SK-N-SH (cell line): ENCODE data around the gene ATP2B2. TPM values are rescaled to one million over a fixed set of nuclear protein-coding genes. Genes with fewer than 3 reads are reported as not detected.

Experiments
- CTCF ChIA-PET: fragments of 300-600, 350-600 bp; formaldehyde crosslinking; extraction: SDS; loops from one replicate; lab custom pipeline; 2021; lab: Yijun Ruan, JAX
- POLR2A ChIA-PET: fragments of 350-600 bp; sonication (Branson Sonifier 250); formaldehyde crosslinking; extraction: SDS; loops from one replicate; lab custom pipeline; 2020; ENCODE audit warnings: antibody characterized with exemption, inconsistent platforms; lab: Yijun Ruan, JAX
- DNase-seq: peaks from one replicate; pipeline ENCODE4 v3.0.0; 2012
- H2AFZ ChIP-seq: fragments of 200-600 bp; sonication (generic); 2 replicates; pipeline ENCODE4 v1.8.1; 2016; ENCODE audit warnings: antibody characterized with exemption, mild to moderate bottlenecking, low read depth
- H3F3A ChIP-seq: fragments of 200-600 bp; sonication (generic); replicated peaks from 2 replicates; pipeline ENCODE3; 2016; ENCODE audit warnings: antibody characterized with exemption, mild to moderate bottlenecking; ENCODE audit not compliant: insufficient read depth
- H3K27ac ChIP-seq, 2 experiments: fragments of 200-500 bp in 1 of 2; fragments of 200-600 bp in 1 of 2; sonication (Bioruptor generic) in 1 of 2; sonication (generic), shearing (Covaris generic) in 1 of 2; 2 replicates each; pipeline versions ENCODE4 v1.5.1 to v1.6.1; 2014 to 2016; ENCODE audit warnings: low read depth in 2 of 2, inconsistent platforms in 1 of 2, low read length in 1 of 2, mild to moderate bottlenecking in 1 of 2, mixed read lengths in 1 of 2
- H3K27me3 ChIP-seq: fragments of 200-600 bp; sonication (generic), shearing (Covaris generic); 2 replicates; pipeline ENCODE4 v1.6.1; 2016; ENCODE audit warnings: mixed run types; ENCODE audit not compliant: insufficient read depth
- H3K36me3 ChIP-seq, 2 experiments: fragments of 200-500 bp in 1 of 2; fragments of 200-600 bp in 1 of 2; sonication (Bioruptor generic) in 1 of 2; sonication (generic) in 1 of 2; replicated peaks in 1 of 2; 2 replicates each; pipeline versions ENCODE3 to v1.5.1; 2014 to 2016; ENCODE audit warnings: low read length in 1 of 2, mild to moderate bottlenecking in 1 of 2; ENCODE audit not compliant: insufficient read depth in 2 of 2, control insufficient read depth in 1 of 2
- H3K4me1 ChIP-seq, 2 experiments: fragments of 200-500 bp in 1 of 2; fragments of 200-600 bp in 1 of 2; sonication (Bioruptor generic) in 1 of 2; sonication (generic), shearing (Covaris generic) in 1 of 2; 2 replicates each; pipeline versions ENCODE4 v1.5.1 to v1.6.1; 2014 to 2016; ENCODE audit warnings: low read depth in 1 of 2, low read length in 1 of 2, mixed run types in 1 of 2; ENCODE audit not compliant: insufficient read depth in 2 of 2, control insufficient read depth in 1 of 2
- H3K4me2 ChIP-seq: fragments of 200-600 bp; sonication (generic), shearing (Covaris generic); 2 replicates; pipeline ENCODE4 v1.6.1; 2017; ENCODE audit warnings: mixed run types
- H3K4me3 ChIP-seq, 2 experiments: fragments of 200-500 bp in 1 of 2; fragments of 200-600 bp in 1 of 2; sonication (Bioruptor generic) in 1 of 2; sonication (generic), shearing (Covaris generic) in 1 of 2; 2 replicates each; pipeline versions ENCODE4 v1.5.1 to v1.8.1; 2014 to 2016; ENCODE audit warnings: low read depth in 2 of 2, inconsistent platforms in 1 of 2, low read length in 1 of 2, mild to moderate bottlenecking in 1 of 2, mixed read lengths in 1 of 2, moderate library complexity in 1 of 2
- H3K79me2 ChIP-seq: fragments of 200-600 bp; sonication (generic); 2 replicates; pipeline ENCODE4 v1.8.1; 2017; ENCODE audit warnings: mild to moderate bottlenecking; ENCODE audit not compliant: insufficient read depth
- H3K9ac ChIP-seq: fragments of 200-600 bp; sonication (generic); 2 replicates; pipeline ENCODE4 v1.6.1; 2017; ENCODE audit warnings: mixed run types
- H3K9me2 ChIP-seq: fragments of 200-600 bp; sonication (generic); 2 replicates; pipeline ENCODE4 v1.6.1; 2017; ENCODE audit warnings: mixed run types
- H3K9me3 ChIP-seq: fragments of 200-600 bp; sonication (generic); 2 replicates; pipeline ENCODE4 v1.6.1; 2017; ENCODE audit warnings: mixed run types, mild to moderate bottlenecking, moderate library complexity
- H4K20me1 ChIP-seq: fragments of 200-600 bp; sonication (generic); 2 replicates; pipeline ENCODE4 v1.6.1; 2017; ENCODE audit warnings: mild to moderate bottlenecking, mixed run types; ENCODE audit not compliant: insufficient read depth
- CTCF ChIP-seq: fragments of 200-600 bp; sonication (generic); IDR thresholded peaks from 2 replicates; pipeline ENCODE4 v1.6.1; 2017; ENCODE audit warnings: antibody characterized with exemption, mild to moderate bottlenecking, moderate library complexity
- ELF1 ChIP-seq: IDR thresholded peaks from 2 replicates; pipeline ENCODE4 v1.4.0; 2012
- EZH2phosphoT487 ChIP-seq: fragments of 200-600 bp; sonication (generic); IDR thresholded peaks from 2 replicates; pipeline ENCODE4 v1.6.1; 2017; ENCODE audit warnings: low read depth, mixed run types, mild to moderate bottlenecking, antibody characterized with exemption, moderate library complexity, borderline replicate concordance
- FOXM1 ChIP-seq: IDR thresholded peaks from 2 replicates; pipeline ENCODE4 v1.4.0; 2012; ENCODE audit warnings: low read depth, mild to moderate bottlenecking
- GATA2 ChIP-seq: sonication (generic); formaldehyde crosslinking; IDR thresholded peaks from 2 replicates; pipeline ENCODE4 v1.5.0; 2020; ENCODE audit warnings: mild to moderate bottlenecking, missing genetic modification reagents
- JUND ChIP-seq: IDR thresholded peaks from 2 replicates; pipeline ENCODE4 v1.4.0; 2012
- MAX ChIP-seq: IDR thresholded peaks from 2 replicates; pipeline ENCODE4 v1.4.0; 2012; ENCODE audit warnings: low read depth
- MEF2A ChIP-seq: IDR thresholded peaks from 2 replicates; pipeline ENCODE4 v1.4.0; 2012; ENCODE audit warnings: low read depth, borderline replicate concordance
- MXI1 ChIP-seq: IDR thresholded peaks from 2 replicates; pipeline ENCODE4 v1.6.1; 2012; ENCODE audit warnings: mild to moderate bottlenecking, low read depth, low read length, improper control_type of control experiment
- NFIC ChIP-seq: IDR thresholded peaks from 2 replicates; pipeline ENCODE4 v1.4.0; 2012; ENCODE audit warnings: borderline replicate concordance
- NRF1 ChIP-seq: IDR thresholded peaks from 2 replicates; pipeline ENCODE4 v1.6.1; 2012; ENCODE audit warnings: low read depth, mild to moderate bottlenecking, low read length
- PBX3 ChIP-seq: IDR thresholded peaks from 2 replicates; pipeline ENCODE4; 2012
- RAD21 ChIP-seq: IDR thresholded peaks from 2 replicates; pipeline ENCODE4 v1.6.1; 2012; ENCODE audit warnings: mild to moderate bottlenecking, low read length
- RCOR1 ChIP-seq: fragments of 150-350 bp; IDR thresholded peaks from 2 replicates; pipeline ENCODE4 v1.6.1; 2017; ENCODE audit warnings: antibody characterized with exemption, low read length
- RFX5 ChIP-seq: IDR thresholded peaks from 2 replicates; pipeline ENCODE4 v1.6.1; 2012; ENCODE audit warnings: mild to moderate bottlenecking, improper control_type of control experiment, low read length
- SIN3A ChIP-seq: IDR thresholded peaks from 2 replicates; pipeline ENCODE4 v1.6.1; 2012; ENCODE audit warnings: low read depth, mild to moderate bottlenecking, low read length, moderate library complexity, borderline replicate concordance
- TAF1 ChIP-seq: IDR thresholded peaks from 2 replicates; pipeline ENCODE4 v1.6.1; 2012; ENCODE audit warnings: low read depth, mild to moderate bottlenecking, low read length, moderate library complexity, borderline replicate concordance
- USF1 ChIP-seq: IDR thresholded peaks from 2 replicates; pipeline ENCODE4 v1.4.0; 2012; ENCODE audit warnings: low read depth, borderline replicate concordance
- YY1 ChIP-seq: IDR thresholded peaks from 2 replicates; pipeline ENCODE4 v1.4.0; 2012; ENCODE audit warnings: low read depth, mild to moderate bottlenecking
- WGBS: methylation state at CpG from one replicate; pipeline ENCODE4 v1.1.6; 2017; ENCODE audit warnings: low lambda C conversion rate; 5-methylcytosine and 5-hydroxymethylcytosine counted together
- polyA plus RNA-seq, 3 experiments: library from polyadenylated mRNA; depleted of rRNA; stranded (reverse); fragments of >200 nt; gene quantifications; 2 replicates each; pipeline ENCODE4 v1.2.3, GENCODE V29; 2012

ATP2B2 gene
- polyA plus RNA-seq, 1 of the 3 experiments (the other 2 are of a cell fraction): 0.15 TPM

- H3K9me3 ChIP-seq: no peaks in the 10 kb centered on the region
- H3K4me2 ChIP-seq: no peak overlapping the region
- no peaks in the 10 kb centered on the region for H4K20me1 ChIP-seq
- H3K79me2 ChIP-seq: no peaks in the 10 kb centered on the region
- H2AFZ ChIP-seq: no peak overlapping the region
- POLR2A ChIA-PET: interaction anchor here (0.7 kb wide), 1 partner anchor 165 kb away, joined by 3 read pairs; no protein-coding TSS in a partner anchor
- no peak for DNase-seq
- 0 out of 2 replicates have a peak, but pooled peaks cover 8% of the 10 kb centered on the region for H3K27me3 ChIP-seq
- H3F3A ChIP-seq: no peaks in the 10 kb centered on the region
- H3K9ac ChIP-seq: no peak overlapping the region
- H3K4me1 ChIP-seq: peaks cover 0 to 3% of the 10 kb centered on the region in 2 experiments; a peak in 1 of 4 replicates
- no peaks in the 10 kb centered on the region for H3K36me3 ChIP-seq
- no peak for TF ChIP-seq EZH2phosphoT487
- TF ChIP-seq NRF1: no peak
- TF ChIP-seq RFX5: no peak
- TF ChIP-seq MXI1: no peak
- TF ChIP-seq RAD21: no peak
- TF ChIP-seq JUND: no peak
- no peak for TF ChIP-seq CTCF
- no peak for TF ChIP-seq MAX
- no peak for TF ChIP-seq NFIC
- TF ChIP-seq GATA2: no peak
- TF ChIP-seq, all 33 proteins: peak for 0
- Histone ChIP-seq H3K27ac (no peak overlapping the region), H3K9me2 (no peaks in the 10 kb centered on the region), H3K4me3 (no peak overlapping the region)
- CTCF ChIA-PET: interaction anchor here (0.9 to 1.0 kb wide), 2 partner anchors 16 to 166 kb away, joined by 3 to 4 read pairs; no protein-coding TSS in a partner anchor
- WGBS: 52% methylated on average over 6 of the region's 6 CpGs
Observed at GRCh38 chr3:10510743-10511432, 5.5 kb upstream of the ATP2B2 start.

GRCh38 chr3:10510086-10510742, 4.8 kb upstream of the ATP2B2 start:
- Histone ChIP-seq H2AFZ (no peak overlapping the region), H3K9me2 (no peaks in the 10 kb centered on the region), H4K20me1 (no peaks in the 10 kb centered on the region), H3K27ac (no peak overlapping the region), H3K9me3 (no peaks in the 10 kb centered on the region), H3K4me1 (peaks cover 0 to 5% of the 10 kb centered on the region in 2 experiments; a peak in 1 of 4 replicates), H3K27me3 (0 out of 2 replicates have a peak, but pooled peaks cover 8% of the 10 kb centered on the region), H3K4me2 (no peak overlapping the region), H3K79me2 (no peaks in the 10 kb centered on the region), H3F3A (no peaks in the 10 kb centered on the region), H3K9ac (no peak overlapping the region), H3K36me3 (no peaks in the 10 kb centered on the region), H3K4me3 (no peak overlapping the region)
- 41% methylated on average over 9 of the region's 10 CpGs for WGBS
- ChIA-PET POLR2A (interaction anchor here (0.7 kb wide), 1 partner anchor 166 kb away, joined by 3 read pairs; no protein-coding TSS in a partner anchor), CTCF (interaction anchor here (0.9 to 1.0 kb wide), 2 partner anchors 17 to 166 kb away, joined by 3 to 4 read pairs; no protein-coding TSS in a partner anchor)
- no peak for DNase-seq
- TF ChIP-seq MEF2A: no peak
- TF ChIP-seq CTCF: no peak
- TF ChIP-seq YY1: no peak
- no peak for TF ChIP-seq FOXM1
- no peak for TF ChIP-seq USF1
- TF ChIP-seq RAD21: no peak
- TF ChIP-seq EZH2phosphoT487: no peak
- TF ChIP-seq ELF1: no peak
- no peak for TF ChIP-seq TAF1
- TF ChIP-seq PBX3: no peak
- TF ChIP-seq RCOR1: no peak
- no peak for TF ChIP-seq RFX5
- no peak for TF ChIP-seq GATA2
- no peak for TF ChIP-seq SIN3A
- TF ChIP-seq MXI1: no peak
- TF ChIP-seq NFIC: no peak
